Measurements from ENCODE around the gene NFX1.

DNA sequence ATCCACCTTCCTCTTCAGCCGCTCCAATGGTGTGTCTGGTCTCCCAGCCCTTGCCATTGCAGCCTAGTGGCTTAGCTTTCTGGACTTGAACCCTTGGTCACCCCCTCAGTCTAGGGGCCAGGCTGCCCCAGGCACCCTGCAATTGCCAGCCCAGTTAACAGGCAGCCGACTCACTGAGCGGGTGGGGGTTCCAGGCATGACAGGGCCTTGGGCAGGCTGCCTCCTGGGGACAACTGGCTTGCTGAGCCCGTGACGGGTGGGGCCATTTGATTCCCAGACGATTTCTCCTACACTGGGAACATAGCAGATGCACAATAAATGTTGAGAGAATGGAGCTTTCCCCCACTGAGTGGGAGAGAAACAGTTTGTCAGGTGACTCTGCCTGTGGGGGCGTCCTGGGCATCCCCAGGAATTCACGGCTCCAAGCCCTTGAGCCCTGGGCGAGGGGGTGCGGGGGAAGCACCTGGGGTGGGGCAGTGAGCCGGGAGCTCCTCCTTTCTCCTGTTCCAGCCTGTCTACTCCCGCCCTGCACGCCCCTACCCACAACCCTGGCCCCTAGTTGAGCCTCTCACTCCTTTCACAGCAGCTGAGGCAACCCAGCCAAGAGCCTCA, 124.7 kb downstream of the NFX1 start:
- no peak for TF ChIP-seq POLR2A (IDR thresholded peaks at IDR 0.05)
- TF ChIP-seq, protein P1, sequence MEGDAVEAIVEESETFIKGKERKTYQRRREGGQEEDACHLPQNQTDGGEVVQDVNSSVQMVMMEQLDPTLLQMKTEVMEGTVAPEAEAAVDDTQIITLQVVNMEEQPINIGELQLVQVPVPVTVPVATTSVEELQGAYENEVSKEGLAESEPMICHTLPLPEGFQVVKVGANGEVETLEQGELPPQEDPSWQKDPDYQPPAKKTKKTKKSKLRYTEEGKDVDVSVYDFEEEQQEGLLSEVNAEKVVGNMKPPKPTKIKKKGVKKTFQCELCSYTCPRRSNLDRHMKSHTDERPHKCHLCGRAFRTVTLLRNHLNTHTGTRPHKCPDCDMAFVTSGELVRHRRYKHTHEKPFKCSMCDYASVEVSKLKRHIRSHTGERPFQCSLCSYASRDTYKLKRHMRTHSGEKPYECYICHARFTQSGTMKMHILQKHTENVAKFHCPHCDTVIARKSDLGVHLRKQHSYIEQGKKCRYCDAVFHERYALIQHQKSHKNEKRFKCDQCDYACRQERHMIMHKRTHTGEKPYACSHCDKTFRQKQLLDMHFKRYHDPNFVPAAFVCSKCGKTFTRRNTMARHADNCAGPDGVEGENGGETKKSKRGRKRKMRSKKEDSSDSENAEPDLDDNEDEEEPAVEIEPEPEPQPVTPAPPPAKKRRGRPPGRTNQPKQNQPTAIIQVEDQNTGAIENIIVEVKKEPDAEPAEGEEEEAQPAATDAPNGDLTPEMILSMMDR (IDR thresholded peaks at IDR 0.05): no peak
